ENCODE results near the gene CSRNP3.
"Not testable (repeated sequence)": the region's sequence is repeated elsewhere in the genome, so short reads cannot be mapped to it uniquely, and the experiment has no call there.

The CSRNP3 gene

DNA sequence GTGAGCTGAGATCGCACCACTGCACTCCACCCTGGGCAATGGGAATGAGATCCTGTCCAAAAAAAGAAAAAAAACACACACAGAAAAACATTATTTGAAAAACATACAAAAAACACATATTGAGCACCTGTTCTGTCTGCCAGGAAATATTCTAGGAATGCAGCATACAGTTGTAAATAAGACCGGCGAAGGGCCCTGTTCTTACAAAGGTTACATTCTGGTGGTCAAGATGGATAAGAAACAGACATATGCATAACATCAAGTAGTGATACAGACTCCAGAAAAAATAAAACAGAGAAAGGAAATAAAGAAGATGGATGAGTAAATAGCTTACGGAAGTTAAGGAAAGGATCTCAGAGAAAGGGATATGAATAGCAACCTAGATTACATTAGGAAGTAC, 164.8 kb downstream of the CSRNP3 start:
- no peak for DNase-seq (ENCODE audit: low read depth in 2 of 2)

DNA sequence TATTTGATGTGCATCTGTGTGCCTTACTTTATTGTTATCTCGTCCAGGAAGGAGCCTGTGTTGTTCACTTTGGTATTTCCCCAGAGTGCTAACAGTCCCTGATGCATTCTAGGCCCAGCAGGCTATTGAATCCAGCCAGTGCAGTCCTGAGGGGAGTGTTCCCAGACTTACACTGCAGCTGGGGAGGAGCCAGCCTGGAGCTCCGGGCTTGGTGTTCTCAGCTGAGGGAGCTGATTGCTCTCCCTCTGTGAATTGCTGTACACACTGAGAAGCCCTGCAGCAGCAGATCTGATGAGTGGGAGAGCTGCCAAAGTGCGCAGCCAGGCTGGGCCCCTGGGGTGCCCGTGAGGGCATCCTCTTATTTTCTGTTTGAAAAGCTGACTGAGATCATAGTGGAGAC, 165.4 kb downstream of the CSRNP3 start:
- DNase-seq (ENCODE audit: low read depth in 2 of 2): no peak

DNA sequence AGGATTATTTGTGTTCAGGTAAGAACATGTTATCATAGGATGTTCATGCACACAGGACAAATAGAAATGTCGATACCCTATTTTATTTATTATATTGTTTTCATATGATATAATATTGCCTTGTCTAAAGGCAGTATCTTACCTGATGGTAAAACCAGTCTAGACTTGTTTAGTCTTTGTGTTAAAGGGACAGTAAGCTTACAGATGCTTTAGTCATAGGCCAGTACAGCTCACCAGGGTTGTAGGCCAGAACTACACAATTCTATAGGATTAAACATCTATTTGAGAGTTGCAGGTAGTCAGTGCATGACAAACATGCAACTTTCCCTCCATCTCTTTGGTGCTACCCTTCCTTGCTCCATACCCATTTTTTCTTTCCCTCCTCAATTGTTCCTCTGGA, 166.0 kb downstream of the CSRNP3 start:
- DNase-seq (ENCODE audit: low read depth in 2 of 2): no peak

DNA sequence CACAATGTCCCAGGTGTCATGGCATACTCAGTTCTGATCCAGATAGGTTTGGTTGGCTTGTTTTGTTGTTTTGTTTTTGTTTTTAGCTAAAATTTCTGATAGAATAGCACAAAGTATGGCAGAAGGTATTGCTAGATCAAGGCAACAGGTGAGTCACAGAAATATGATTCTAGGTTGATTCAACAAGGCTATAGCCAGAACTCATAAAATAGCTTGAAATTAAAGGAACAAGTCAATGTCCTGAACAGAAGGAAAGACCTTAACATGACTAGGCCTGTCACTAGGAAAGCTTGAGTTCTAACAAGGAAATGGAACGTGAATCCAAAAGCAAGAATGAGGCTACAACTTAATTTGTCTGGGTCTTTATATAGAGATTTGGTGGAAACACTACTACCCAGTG, 167.5 kb downstream of the CSRNP3 start:
- DNase-seq (ENCODE audit: low read depth in 2 of 2): no peak

DNA sequence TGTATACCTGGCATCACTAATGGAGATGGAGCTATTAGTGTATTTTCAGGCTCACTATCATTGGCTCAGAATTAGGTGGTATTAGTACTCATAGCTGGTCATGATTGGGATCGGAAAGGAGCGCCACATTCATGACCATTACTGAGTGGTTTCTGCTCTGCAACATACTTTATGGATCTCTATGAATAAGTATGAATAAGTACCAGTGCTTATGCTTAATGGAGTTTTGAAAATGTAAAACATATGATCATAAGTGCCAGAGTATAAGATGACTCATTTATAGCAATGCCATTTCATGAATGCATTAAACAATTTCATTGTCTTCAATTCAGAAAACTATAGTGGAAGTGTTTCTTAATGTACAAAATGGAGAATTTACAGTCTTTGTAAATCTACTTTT, 167.9 kb downstream of the CSRNP3 start:
- DNase-seq (ENCODE audit: low read depth in 2 of 2): no peak

DNA sequence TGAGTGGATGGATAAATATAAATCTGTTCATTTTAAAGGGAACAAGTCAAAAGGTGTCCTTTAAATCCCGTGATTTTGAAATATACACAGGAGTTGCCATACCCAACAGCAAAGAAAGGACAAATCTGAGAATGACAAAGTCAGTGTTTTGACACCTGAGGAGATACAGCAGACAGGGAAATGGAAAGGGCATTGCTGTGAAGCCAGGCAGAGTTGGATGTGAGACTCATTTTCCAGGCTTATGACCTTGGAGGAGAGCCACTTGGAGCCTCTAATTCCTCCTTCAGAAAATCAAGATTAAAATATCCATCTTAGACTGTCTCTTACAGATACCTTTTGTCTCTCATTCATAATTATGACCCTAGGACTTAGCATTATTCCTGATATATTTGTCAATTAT, 170.0 kb downstream of the CSRNP3 start:
- no peak for DNase-seq (ENCODE audit: low read depth in 2 of 2)

DNA sequence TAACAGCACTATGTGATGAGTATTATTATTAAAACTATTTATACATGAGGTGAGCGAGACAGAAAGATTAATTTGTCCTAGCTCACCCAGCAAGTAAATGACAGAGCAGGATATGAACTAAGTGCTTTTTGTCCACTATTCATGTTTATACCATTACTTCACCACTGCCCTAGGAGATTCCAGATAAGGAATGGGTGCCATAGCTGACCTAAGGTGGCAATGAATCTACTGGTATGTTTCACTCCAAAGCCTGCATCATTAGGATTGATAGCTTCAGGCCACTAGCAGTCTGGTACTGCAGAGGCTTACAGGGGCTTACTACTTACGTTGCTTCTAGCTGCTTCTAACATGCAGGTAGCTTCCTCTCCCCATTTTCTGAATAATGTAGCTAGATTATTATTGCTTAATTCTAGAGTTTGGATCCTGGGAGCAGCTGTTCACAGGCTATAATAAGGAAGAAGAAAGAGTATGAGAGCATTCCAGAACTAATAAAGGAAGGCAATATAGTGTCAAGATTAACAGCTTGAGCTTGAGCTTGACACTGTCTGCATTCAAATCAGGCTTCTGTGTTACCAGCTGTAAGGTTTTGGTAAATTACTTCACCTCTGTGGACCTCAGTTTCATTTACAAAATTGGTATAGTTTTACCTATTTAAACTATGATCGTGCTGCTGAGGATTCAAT, 170.9 kb downstream of the CSRNP3 start:
- no peak for DNase-seq (ENCODE audit: low read depth in 2 of 2)

DNA sequence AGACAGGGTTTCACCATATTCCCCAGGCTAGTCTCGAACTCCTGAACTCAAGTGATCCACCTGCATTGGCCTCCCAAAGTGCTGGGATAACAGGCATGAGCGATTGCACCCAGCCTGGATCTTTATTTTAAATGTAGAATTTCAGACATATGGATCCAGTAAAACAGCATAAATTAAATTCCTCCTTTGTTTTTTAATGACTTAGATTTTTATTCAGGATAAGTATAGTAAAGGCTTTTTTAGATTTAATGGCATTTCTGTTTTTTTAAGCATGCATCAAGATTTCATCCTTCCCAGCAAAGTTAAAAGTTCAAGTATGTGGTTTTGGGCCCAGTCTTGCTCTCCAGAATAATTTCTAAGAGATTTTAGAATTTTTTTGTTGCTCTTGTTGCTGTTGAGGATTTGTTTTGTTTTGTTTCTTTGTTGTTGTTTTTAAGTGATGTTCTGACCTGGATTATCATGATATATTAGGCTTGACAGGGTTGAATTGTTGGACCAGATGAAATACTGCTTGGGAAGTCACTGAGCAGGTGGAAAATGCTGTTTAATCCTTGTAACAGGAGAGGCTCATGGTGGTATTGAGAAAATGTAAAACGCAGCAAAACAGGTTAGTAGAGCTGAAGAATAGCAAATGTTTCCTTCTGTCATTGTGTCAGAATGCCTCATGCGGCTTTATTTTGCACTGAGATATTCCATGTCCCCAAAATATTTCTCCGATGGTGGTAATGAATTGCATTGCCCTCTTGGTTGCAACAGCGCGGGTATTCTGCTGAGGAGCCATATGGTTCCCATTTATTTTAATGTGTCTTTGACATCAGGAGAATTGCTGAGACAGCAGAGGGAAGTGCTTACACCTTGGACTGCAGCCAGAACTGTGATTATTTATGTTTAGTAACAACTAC, 176.7 kb downstream of the CSRNP3 start:
- DNase-seq (ENCODE audit: low read depth in 2 of 2): no peak

DNA sequence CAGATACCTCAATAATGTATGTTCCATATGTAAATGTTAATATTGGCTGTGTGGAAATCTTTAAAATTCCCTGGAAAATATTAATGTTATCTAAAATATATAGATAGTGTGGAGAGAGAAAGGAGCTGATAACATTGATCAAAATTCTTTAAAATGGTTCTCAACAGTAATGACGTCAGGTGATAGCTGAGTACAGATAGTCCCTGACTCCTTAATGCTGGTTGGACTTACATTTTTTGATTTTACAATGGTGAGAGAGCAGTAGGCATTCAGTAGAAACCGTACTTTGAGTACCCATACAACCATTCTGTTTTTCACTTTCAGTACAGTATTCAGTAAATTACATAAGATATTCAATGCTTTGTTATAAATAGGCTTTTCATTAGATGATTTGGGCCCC, 177.9 kb downstream of the CSRNP3 start:
- no peak for DNase-seq (ENCODE audit: low read depth in 2 of 2)

DNA sequence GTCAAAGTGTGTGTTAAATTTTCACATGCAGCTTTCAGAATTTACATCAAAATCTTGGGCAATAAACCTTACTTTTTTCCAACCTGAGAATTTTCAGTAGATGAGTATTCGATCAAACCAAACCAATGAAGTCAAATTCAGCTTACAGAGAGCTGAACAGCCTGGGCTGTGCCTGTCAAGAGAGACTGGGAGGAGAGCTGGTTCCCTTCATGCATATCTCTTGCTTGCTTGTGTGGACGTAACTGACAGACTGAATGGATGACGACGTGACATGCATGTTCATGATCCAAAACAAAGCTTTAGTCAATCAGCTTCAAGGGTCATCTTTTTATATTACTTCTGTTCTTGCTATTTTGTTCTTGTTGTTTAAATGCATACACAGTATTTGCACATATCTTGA, 179.3 kb downstream of the CSRNP3 start:
- DNase-seq (ENCODE audit: low read depth in 2 of 2): no peak

DNA sequence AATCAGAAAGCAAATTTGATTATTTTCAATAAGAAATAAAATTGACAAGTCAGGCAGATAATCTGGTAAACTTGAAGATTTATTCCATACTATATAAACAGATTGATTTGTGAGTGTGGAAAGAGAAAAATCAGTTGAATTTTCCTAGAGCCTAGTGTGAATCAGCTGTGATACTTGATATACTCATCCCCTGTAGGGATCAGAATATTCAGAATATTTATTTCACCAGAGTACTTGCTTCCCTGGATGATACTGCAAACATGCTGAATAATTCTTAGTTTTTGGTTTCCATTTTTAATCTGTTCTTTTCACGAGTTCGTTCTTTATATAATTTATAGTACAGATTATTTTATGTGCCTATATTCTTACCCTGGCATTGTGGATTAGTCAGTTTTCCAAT, 181.7 kb downstream of the CSRNP3 start:
- DNase-seq (ENCODE audit: low read depth in 2 of 2): no peak

DNA sequence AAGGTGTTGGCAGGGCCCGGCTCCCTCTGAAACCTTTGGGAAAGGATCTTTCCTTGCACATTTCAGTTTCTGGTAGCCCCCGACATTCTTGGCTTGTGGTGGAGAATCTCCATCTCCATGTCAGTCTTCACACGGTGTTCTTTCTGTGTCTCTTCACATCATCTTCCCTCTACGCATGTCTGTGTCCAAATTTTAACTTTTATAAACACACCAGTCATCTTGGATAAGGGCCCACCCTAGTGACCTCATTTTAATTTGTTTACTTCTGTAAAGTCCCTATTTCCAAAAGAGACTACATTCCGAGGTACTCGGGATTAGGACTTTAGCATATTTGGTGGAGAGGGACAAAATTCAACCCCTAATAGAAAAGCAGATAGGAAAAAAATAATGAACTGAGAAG, 186.2 kb downstream of the CSRNP3 start:
- DNase-seq (ENCODE audit: low read depth in 2 of 2): no peak

DNA sequence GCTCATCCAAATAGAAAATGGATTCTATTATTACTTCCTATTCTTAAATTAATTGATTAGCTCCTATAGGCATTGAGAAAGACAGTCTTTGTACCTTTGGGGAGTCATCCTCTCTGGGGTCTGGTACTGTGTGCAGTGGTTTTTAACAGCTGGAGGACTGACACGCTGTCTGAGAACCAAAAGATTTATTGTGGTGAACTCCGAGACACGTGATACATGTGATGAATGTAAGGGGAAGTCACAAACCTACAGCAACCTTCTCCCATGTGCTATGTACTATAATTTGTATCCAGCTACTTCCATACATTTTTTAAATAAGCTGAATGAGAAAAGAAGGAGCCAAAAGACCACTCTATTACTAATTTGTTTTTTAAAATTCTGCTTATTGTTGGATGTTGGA, 190.9 kb downstream of the CSRNP3 start:
- DNase-seq (ENCODE audit: low read depth in 2 of 2): no peak

DNA sequence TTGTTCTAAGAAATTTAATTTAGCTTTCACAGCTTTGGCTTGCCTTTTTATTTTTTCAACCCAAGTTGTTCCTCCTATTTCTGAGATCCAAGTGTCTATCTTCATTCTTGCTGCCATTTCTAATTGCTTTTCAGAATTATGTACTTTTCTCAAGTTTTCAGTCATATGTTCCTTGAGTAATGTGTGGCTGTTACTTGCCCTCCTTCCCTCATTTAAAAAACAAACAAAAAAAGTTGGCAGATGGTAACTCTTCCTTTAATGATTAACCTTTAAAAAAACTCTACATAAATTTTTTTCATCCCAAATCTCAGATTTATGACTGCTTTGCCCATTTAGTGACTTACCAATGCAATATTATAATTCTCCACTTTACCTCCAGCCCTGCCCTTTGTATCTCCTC, 193.2 kb downstream of the CSRNP3 start:
- DNase-seq (ENCODE audit: low read depth in 2 of 2): no peak

DNA sequence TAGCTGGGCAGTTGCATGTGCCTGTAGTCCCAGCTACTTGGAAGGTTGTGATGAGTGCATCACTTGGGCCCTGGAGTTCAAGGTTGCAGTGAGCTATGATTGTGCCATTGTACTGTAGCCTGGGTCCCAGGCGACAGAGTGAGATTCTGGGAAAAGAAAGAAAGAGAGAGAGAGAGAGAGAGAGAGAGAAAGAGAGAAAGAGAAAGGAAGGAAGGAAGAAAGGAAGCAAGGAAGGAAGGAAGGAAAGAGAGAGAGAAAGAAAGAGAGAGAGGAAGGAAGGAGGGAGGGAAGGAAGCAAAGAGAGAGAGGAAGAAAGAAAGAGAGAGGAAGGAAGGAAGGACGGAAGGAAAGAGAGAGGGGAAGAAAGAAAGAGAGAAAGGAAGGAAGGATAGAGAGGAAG, 196.1 kb downstream of the CSRNP3 start:
- no peak for DNase-seq (ENCODE audit: low read depth in 2 of 2)

DNA sequence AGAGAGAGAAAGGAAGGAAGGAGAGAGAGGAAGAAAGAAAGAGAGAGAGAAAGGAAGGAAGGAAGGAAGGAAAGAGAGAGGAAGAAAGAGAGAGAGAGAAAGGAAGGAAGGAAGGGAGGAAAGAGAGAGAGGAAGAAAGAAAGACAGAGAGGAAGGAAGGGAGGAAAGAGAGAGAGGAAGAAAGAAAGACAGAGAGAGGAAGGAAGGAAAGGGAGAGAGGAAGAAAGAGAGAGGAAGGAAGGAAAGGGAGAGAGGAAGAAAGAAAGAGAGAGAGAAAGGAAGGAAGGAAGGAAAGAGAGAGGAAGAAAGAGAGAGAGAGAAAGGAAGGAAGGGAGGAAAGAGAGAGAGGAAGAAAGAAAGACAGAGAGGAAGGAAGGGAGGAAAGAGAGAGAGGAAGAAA, 196.6 kb downstream of the CSRNP3 start:
- DNase-seq (ENCODE audit: low read depth in 2 of 2): not testable (repeated sequence)

DNA sequence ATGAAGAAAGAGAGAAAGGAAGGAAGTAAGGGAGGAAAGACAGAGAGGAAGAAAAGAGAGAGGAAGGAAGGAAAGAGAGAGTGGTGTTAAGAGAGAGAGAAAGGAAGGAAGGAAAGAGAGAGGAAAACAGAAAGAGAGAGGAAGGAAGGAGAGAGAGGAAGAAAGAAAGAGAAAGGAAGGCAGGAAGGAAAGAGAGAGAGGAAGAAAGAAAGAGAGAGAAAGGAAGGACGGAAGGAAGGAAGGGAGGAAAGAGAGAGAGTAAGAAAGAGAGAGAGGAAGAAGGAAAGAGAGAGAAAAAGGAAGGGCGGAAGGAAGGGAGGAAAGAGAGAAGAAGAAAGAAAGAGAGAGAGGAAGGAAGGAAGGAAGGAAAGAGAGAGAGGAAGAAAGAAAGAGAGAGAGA, 197.1 kb downstream of the CSRNP3 start:
- DNase-seq (ENCODE audit: low read depth in 2 of 2): no peak

DNA sequence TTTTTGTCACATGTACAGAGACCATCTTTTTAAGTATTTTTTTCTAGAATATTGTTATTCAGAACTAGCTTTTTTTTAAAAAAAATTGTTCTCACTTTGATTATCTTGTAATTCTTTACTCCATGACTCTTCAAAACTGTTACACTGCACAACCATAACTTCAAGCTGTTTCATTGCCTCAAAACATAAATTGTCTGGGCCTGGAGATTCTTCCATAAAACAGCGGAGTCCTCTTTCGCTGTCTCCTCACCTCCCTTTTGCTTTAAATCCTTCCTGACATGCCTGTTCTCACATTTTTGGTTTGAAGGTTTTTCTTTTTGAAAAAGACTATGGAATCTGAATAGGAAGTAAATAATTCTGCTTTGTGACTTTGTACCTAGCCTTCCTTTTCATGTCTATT, 197.9 kb downstream of the CSRNP3 start:
- DNase-seq (ENCODE audit: low read depth in 2 of 2): no peak

DNA sequence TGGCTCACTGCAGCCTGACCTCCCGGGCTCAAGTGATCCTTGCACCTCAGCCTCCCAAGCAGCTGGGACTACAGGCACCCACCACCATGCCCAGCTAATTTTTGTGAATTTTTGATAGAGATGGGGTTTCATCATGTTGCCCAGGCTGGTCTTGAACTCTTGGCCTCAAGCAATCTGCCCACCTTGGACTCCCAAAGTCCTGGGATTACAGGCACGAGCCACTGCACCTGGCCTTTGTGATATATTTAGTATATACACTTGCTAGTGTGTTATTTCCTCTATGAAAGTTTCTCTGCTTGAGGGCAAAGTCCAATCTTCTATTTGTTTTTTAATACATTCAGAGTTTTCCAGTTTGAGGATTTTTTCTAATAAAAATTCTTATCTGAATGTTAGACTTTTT, 205.3 kb downstream of the CSRNP3 start:
- DNase-seq (ENCODE audit: low read depth in 2 of 2): no peak

DNA sequence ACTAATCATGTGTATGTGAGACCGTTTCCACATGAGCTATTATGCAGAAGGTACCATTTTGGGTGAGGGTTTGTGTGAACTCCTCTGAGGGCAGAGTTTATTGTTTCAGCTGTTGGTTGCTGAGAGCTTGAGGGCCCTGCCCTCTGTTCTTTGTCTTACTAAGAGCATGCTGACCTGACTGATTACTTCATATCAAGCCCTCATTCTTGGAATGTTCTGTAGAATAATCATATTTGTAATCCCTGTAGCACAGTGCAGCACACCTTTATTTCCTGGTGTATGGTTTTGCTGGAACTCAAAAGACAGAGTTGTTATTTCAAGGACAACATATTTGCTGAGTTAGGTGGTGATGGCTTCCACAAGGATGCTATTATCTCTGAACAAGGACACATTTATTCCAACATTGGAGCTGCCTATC, 206.1 kb downstream of the CSRNP3 start:
- DNase-seq (ENCODE audit: low read depth in 2 of 2): no peak

DNA sequence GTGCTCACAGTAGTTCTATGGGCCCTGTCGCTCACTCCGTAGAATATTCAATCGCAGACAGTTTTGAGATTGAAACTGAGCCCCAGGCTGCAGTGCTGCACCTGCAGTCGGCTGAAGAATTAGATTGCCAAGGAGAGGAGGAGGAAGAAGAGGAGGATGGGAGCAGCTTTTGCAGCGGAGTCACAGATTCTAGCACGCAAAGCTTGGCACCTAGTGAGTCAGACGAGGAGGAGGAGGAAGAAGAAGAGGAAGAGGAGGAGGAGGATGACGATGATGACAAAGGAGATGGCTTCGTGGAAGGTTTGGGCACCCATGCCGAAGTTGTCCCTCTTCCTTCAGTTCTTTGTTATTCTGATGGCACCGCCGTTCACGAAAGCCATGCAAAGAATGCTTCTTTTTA, 209.4 kb downstream of the CSRNP3 start:
- no peak for DNase-seq (ENCODE audit: low read depth in 2 of 2)

DNA sequence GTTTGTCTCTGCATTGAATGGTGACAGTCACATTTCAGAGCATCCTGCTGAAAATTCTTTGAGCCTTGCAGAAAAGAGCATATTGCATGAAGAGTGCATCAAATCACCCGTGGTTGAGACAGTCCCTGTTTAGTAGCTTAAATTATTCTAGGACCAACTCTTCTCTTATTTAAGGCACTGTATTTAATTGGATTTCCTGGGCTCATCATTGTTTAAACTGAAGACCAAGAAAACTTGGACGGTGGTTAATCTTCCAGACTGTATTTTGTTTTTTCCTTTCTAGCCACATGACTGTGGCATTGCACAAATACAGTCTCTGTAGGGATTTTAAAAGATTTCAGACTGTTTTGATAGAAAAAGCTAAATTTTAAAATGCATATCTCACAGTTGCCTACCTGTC, 210.1 kb downstream of the CSRNP3 start:
- DNase-seq (ENCODE audit: low read depth in 2 of 2): no peak

DNA sequence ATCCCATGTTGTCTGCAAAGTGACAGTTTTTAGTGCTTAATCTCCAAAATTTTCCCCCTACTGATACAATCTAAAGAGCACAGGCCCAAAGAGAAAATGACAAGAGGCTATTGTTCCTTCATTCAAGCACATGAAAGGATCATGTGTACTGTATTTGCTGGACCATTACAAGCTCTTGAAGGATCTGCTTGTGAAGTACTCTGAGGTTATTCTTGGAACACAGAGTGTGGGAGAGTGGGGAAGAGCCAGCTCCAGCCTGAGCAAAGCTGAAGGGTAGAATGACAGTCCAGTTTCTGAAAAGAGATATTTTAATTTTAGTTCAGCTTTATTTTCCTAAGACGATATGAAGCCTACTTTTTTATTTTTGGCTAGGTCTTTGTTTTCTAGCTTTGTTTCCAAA, 212.3 kb downstream of the CSRNP3 start:
- no peak for DNase-seq (ENCODE audit: low read depth in 2 of 2)

All from stimulated activated CD8-positive, alpha-beta memory T cell treated with anti-CD3 and anti-CD28 coated beads, Interleukin-2, amount 100 ng/mL, for 1 hour (primary cell).